Measurements from ENCODE around the gene ELOVL1.

The ELOVL1 gene

GRCh38 chr1:43387976-43388599, 20.3 kb upstream of the ELOVL1 start:
- no peak for TF ChIP-seq CTCF (IDR thresholded peaks at IDR 0.05)

GRCh38 chr1:43386676-43387075, 18.9 kb upstream of the ELOVL1 start:
- TF ChIP-seq CTCF (IDR thresholded peaks at IDR 0.05) = no peak

GRCh38 chr1:43383449-43383848, 15.6 kb upstream of the ELOVL1 start:
- TF ChIP-seq CTCF (IDR thresholded peaks at IDR 0.05) = no peak

GRCh38 chr1:43382027-43382779, 14.4 kb upstream of the ELOVL1 start:
- TF ChIP-seq CTCF (IDR thresholded peaks at IDR 0.05) = no peak

- TF ChIP-seq CTCF (IDR thresholded peaks at IDR 0.05) = no peak
These were observed 13.8 kb upstream of the ELOVL1 start for GRCh38 chr1:43381612-43382011.

GRCh38 chr1:43379476-43379875, 11.7 kb upstream of the ELOVL1 start:
- no peak for TF ChIP-seq CTCF (IDR thresholded peaks at IDR 0.05)

- no peak for TF ChIP-seq CTCF (IDR thresholded peaks at IDR 0.05)
These were observed 10.0 kb upstream of the ELOVL1 start for GRCh38 chr1:43377831-43378230.
